HG03060 (cell line): ENCODE data around the gene SIGLEC6.

Experiments used
- ATAC-seq: cut with Tn5 transposase; IDR thresholded peaks from one replicate; pipeline ENCODE4 v1.9.1; 2021; ENCODE audit warnings: low read depth, moderate number of reproducible peaks; ENCODE audit not compliant: unreplicated experiment

SIGLEC6 gene

GRCh38 chr19:51479531-51480331 lies 51.7 kb downstream of the SIGLEC6 start:
- no peak for ATAC-seq

- no peak for ATAC-seq
Measured at GRCh38 chr19:51478381-51479234, 52.9 kb downstream of the SIGLEC6 start, which contains the start of gene CEACAM18. TSS of gene CEACAM18 (plus strand) at chr19:51478539.

GRCh38 chr19:51477344-51477743 lies 54.1 kb downstream of the SIGLEC6 start:
- ATAC-seq = no peak

- no peak for ATAC-seq
Measured at GRCh38 chr19:51476164-51476563, 55.3 kb downstream of the SIGLEC6 start.

- no peak for ATAC-seq
Measured at GRCh38 chr19:51473009-51473707, 58.3 kb downstream of the SIGLEC6 start.

- no peak for ATAC-seq
Measured at GRCh38 chr19:51472607-51473006, 58.9 kb downstream of the SIGLEC6 start.

GRCh38 chr19:51471527-51471926 lies 59.9 kb downstream of the SIGLEC6 start:
- no peak for ATAC-seq

- no peak for ATAC-seq
Measured at GRCh38 chr19:51470966-51471365, 60.5 kb downstream of the SIGLEC6 start.

- no peak for ATAC-seq
Measured at GRCh38 chr19:51469629-51470028, 61.8 kb downstream of the SIGLEC6 start.

- ATAC-seq = no peak
Measured at GRCh38 chr19:51469162-51469561, 62.3 kb downstream of the SIGLEC6 start.

- ATAC-seq = no peak
Measured at GRCh38 chr19:51468545-51468920, 62.9 kb downstream of the SIGLEC6 start.

GRCh38 chr19:51467864-51468544 lies 63.5 kb downstream of the SIGLEC6 start:
- ATAC-seq = no peak
